Stimulated activated naive CD4-positive, alpha-beta T cell treated with Interleukin-2 at 50 U/mL for 16 hours (primary cell): ENCODE data around the gene THAP5.
A peak's percentile ranks its signal among the peaks of the same experiment; 100 is the strongest.

ENCODE experiments used
- DNase-seq: peaks from one replicate; lab custom pipeline; 2025; lab: John Stamatoyannopoulos, UW

The THAP5 gene

GRCh38 chr7:108533712-108534111, 35.8 kb downstream of the THAP5 start:
- no peak for DNase-seq

DNA sequence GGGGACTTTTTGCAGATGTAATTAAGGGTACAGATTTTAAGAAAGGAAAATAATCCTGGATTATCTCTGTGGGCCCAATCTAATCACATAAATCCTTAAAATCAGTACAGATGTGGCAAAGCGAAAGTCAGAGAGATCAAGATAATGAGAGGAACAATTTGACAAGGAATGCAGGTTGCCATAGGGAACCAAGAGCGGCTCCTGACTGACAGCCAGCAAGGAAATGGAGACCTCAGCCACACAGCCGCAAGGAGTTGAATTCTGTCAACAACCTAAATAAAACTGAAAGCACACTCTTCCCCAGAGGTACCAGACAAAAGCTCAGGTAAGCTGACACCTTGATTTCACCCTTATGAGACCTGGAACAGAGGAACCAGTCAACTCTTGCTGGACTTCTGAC, 40.2 kb downstream of the THAP5 start:
- no peak for DNase-seq

- no peak for DNase-seq
Observed at GRCh38 chr7:108528183-108528712, 41.3 kb downstream of the THAP5 start.

DNA sequence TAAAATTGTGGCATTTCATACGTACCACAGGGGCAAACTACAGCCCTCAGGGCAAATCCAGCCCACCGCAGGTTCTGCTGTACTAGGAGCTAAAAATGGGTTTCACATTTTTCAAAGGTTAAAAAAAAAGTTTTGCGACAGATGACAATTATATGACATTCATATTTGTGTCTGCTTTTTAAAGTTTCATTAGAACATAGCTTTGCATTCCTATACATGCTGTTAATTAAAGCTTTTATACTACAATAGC, 42.8 kb downstream of the THAP5 start:
- DNase-seq: no peak

DNA sequence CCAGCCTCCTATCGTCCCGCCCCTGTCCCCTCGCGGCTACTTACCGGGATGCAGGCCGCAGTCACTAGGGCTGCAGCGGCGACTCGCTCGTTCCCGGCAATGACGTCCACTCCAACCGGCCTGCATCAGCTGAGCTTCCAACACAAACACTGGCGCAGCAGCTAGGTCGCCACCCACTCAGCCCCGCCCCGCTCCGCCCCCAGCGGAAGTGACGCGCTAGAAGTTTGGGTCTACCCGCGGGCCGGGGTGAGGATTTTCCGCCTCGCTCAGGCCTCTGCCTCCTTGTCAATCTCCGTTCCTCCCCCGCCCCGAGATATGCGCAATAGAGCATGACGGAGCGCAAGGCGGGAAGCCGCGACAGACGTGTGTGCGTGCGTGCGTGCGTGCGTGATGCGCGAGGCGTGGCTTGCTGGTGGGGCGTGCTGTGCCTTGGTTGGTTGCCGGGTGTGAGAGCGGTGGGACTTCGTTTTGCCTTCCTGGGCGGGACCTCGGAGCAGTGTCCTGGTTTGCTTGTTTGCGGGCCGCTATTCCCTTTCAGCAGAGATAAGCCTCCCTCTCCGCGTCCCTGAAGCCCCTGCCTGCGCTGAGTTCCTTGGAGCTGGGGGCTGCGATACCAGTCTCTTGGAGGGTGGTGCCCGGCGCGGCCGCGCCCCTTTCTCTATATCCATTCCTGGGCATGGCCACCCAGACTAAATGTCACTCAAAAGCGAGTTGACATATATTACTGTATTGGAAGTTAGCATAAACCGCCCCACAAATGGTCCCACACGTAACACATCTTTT, 43.3 kb downstream of the THAP5 start, which contains the start of gene PNPLA8:
Gene PNPLA8 (minus strand): TSS at position 151 of the 783 bp plus-strand sequence. CDS start 10,644 bp downstream, outside the sequence.
- peak; percentile 100 for DNase-seq

DNA sequence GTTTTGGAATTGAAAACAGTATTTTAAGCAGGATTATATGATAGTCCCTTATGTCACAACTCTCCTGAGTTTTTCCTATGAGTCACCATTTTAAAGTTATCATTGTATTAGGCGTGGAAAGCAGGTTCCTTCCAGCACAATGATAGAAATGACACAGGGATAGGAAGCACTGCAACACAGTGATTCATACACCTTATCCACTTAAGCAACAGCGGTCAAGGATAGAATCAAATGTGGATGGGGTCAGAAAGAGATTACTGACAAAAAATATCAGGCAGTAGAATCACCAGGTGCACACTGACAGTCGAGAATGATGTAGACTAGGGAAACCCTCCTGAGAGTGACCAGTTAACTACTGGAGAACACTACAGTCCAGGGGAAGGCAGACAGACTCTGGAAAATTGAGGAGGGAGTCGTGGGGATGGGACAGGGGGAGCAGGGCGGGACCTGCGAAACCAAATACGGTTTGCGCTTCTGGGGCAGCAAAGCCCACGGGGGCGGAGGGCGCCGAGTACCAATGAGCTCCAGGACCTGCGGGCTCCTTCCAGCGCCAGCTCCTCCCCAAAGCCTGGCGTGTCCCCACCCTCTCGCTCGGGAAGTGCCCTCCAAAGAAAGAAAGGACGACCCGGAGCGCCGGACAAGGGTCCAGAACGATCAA, 44.0 kb downstream of the THAP5 start:
- DNase-seq: peak; percentile 77

GRCh38 chr7:108522780-108523179, 46.7 kb downstream of the THAP5 start:
- DNase-seq: no peak

DNA sequence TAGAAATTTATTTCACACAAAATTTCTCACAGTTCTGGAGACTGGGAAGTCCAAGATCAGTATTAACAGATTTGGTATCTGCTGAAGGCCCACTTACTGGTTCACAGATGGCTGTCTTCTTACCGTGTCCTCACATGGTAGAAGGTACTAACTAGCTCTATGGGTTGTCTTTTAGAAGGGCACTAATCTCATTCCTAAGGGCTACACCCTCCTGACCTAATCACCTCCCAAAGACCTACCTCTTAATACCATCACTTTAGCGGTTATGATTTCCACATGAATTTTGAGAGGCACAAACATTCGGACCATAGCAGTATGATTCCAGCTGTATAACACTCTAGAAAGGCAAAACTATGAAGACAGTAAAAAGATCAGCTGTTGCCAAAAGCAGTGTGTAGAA, 51.6 kb downstream of the THAP5 start:
- DNase-seq: no peak

- DNase-seq: no peak
Observed at GRCh38 chr7:108515630-108516029, 53.9 kb downstream of the THAP5 start.

DNA sequence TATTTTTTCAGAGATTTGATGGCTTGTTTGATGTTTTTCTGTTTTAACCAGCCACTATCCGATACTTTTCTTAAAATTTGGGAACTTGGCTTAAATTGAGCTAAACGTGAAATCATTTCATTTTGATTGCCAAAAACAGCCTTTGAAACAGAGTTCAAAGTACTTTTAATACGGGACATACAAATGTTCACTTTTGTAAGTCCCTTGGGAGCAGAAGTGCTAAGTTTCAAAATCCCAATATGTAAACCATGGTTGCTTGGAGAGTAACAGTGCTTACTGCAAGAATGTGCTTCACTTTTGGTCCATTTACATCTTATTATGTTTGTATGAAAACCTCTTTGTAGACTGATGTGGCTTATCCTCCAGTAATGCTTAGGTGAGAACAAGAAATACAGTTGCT, 54.5 kb downstream of the THAP5 start:
- no peak for DNase-seq
